Dendritic cell treated with granulocyte-macrophage colony-stimulating factor and Interleukin-4, amounts not matched to agents 40 ng/mL and 50 ng/mL, for 4 days (primary cell): Measurements from ENCODE around the gene CHST11.

Experiments used
- H3K27ac Mint-ChIP-seq: one replicate; pipeline ENCODE4 v1.8.0; 2022; ENCODE audit warnings: mild to moderate bottlenecking, mixed read lengths
- H3K27me3 Mint-ChIP-seq: one replicate; pipeline ENCODE4 v1.8.0; 2022; ENCODE audit warnings: mild to moderate bottlenecking, mixed read lengths
- H3K36me3 Mint-ChIP-seq: one replicate; pipeline ENCODE4 v1.8.0; 2022; ENCODE audit warnings: low read depth, mixed read lengths
- H3K4me1 Mint-ChIP-seq: one replicate; pipeline ENCODE4 v1.8.0; 2022; ENCODE audit warnings: low read depth, mixed read lengths
- H3K4me3 Mint-ChIP-seq: one replicate; pipeline ENCODE4 v1.8.0; 2022; ENCODE audit warnings: mild to moderate bottlenecking, moderate library complexity, mixed read lengths
- H3K9me3 Mint-ChIP-seq: one replicate; pipeline ENCODE4 v1.8.0; 2022; ENCODE audit warnings: mixed read lengths
- intact Hi-C: fragments of 100-400 bp; cut with micrococcal nuclease; formaldehyde crosslinking; loops from one replicate; pipeline ENCODE4 v1.15.0; 2022

The CHST11 gene

DNA sequence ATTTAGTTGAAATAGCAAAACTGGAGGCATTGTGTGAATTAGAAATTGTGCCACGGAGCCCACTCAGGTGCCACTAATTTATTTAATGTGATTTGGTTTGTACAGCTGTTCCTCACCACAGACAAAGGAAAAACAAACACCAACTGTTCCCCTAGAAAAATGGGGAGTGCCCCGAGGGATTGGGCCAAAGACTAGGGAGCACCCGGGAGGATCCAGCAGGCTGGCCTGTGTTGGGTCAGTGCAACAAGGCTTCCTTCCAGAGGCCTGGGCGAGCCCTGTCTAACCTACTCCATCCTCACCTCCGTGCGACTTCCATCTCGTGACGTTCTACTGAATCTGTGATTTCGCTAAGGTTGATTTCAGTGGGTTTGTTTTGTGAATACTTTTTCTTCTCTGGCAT lies 206.2 kb downstream of the CHST11 start:
- no peaks in the 10 kb centered on the region for H3K9me3 Mint-ChIP-seq
- H3K27me3 Mint-ChIP-seq = no peaks in the 10 kb centered on the region
- intact Hi-C loops = no loop called here
- H3K27ac Mint-ChIP-seq = no peak overlapping the region
- peaks cover 52% of the 10 kb centered on the region for H3K36me3 Mint-ChIP-seq
- H3K4me1 Mint-ChIP-seq = peaks cover 36% of the 10 kb centered on the region
- no peak overlapping the region for H3K4me3 Mint-ChIP-seq

- Mint-ChIP-seq H3K4me1 (peaks cover 48% of the 10 kb centered on the region), H3K9me3 (no peaks in the 10 kb centered on the region), H3K4me3 (no peak overlapping the region), H3K36me3 (peaks cover 38% of the 10 kb centered on the region), H3K27me3 (no peaks in the 10 kb centered on the region), H3K27ac (no peak overlapping the region)
- intact Hi-C loops = no loop called here
Measured at GRCh38 chr12:104664351-104664750, 207.6 kb downstream of the CHST11 start.

- intact Hi-C loops = no loop called here
- H3K9me3 Mint-ChIP-seq = no peaks in the 10 kb centered on the region
- H3K4me1 Mint-ChIP-seq = peaks cover 55% of the 10 kb centered on the region
- H3K4me3 Mint-ChIP-seq = no peak overlapping the region
- H3K36me3 Mint-ChIP-seq = peaks cover 37% of the 10 kb centered on the region
- no peak overlapping the region for H3K27ac Mint-ChIP-seq
- H3K27me3 Mint-ChIP-seq = no peaks in the 10 kb centered on the region
Measured at GRCh38 chr12:104665296-104665695, 208.5 kb downstream of the CHST11 start.

DNA sequence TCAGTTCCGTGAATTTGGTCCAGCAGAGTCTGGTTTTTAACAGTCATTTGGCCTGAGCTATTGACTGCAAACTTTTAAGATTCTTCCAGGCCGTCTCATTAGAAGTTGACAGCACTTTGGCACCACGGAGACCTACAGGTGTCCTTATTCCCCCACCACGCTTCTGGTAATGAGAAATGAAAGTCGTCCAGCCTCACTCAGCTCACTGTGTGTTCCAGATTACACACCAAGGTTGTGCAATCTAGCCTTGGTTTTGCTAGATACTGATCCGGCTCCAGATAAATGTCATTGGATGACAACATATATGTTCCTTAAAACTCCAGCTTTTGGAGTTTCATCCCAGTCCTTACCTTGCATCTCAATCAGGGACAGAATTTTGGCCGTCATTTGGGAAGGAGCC lies 210.4 kb downstream of the CHST11 start:
- no peaks in the 10 kb centered on the region for H3K9me3 Mint-ChIP-seq
- intact Hi-C loops = no loop called here
- H3K4me3 Mint-ChIP-seq = no peak overlapping the region
- no peaks in the 10 kb centered on the region for H3K27me3 Mint-ChIP-seq
- peaks cover 33% of the 10 kb centered on the region for H3K36me3 Mint-ChIP-seq
- H3K4me1 Mint-ChIP-seq = peaks cover 65% of the 10 kb centered on the region
- H3K27ac Mint-ChIP-seq = no peak overlapping the region

DNA sequence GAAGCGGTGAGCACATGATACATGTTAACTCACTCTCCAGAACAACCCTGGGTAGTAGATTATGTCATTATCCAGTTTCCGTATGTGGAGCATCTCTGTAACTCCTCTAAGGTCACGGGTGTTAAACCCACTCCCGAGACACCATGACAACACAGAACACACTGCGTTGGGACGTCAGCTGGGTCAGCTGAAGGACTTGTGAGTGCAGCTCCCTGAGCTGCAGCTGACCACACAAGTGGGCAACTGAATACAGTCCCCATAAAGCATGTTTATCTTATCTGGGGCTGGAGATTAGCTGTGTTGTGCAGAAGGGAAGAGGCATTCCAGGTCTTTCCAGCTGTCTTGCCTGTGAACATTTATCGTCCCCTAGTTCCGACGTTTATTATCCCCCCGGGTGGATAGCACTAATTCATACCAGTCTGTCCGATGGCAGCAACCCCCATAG lies 211.5 kb downstream of the CHST11 start:
- Mint-ChIP-seq H3K27ac (peak overlapping the region; percentile 87), H3K4me1 (peaks cover 76% of the 10 kb centered on the region), H3K36me3 (peaks cover 28% of the 10 kb centered on the region), H3K4me3 (no peak overlapping the region), H3K9me3 (no peaks in the 10 kb centered on the region), H3K27me3 (no peaks in the 10 kb centered on the region)
- intact Hi-C loops = no loop called here

- intact Hi-C loops = no loop called here
- Mint-ChIP-seq H3K9me3 (no peaks in the 10 kb centered on the region), H3K36me3 (peaks cover 21% of the 10 kb centered on the region), H3K4me1 (peaks cover 77% of the 10 kb centered on the region), H3K27ac (peak overlapping the region; percentile 87), H3K4me3 (no peak overlapping the region), H3K27me3 (no peaks in the 10 kb centered on the region)
Measured at GRCh38 chr12:104669089-104669721, 212.5 kb downstream of the CHST11 start.

DNA sequence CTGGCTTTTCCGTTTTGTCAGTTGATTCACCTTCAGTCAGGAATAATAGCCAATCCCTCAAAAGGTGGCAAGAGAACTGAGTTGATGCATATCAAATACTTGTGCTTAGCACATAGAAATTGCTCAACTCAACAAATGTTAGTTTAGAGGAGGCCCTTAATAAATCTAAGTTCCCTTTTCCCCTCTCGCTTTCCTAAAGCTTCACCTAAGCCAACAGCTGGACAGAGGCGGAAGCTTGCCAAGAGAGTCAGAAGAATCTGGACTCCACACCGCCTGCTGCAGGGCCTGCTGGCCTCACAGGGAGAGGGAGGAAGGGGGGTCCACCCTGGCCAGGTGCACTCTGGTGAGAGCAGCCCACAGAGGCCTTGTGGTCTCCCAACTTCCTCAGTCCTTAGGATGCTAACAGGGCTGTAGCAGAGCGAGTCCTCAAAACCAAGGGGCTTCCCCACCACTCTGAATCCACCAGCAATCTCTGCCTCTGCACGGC lies 213.1 kb downstream of the CHST11 start:
- peaks cover 77% of the 10 kb centered on the region for H3K4me1 Mint-ChIP-seq
- no peaks in the 10 kb centered on the region for H3K27me3 Mint-ChIP-seq
- no peaks in the 10 kb centered on the region for H3K9me3 Mint-ChIP-seq
- peaks cover 20% of the 10 kb centered on the region for H3K36me3 Mint-ChIP-seq
- H3K4me3 Mint-ChIP-seq = no peak overlapping the region
- intact Hi-C loops = loop anchor here (2.0 kb wide), 1 partner anchor 27 kb away; no protein-coding TSS in a partner anchor
- H3K27ac Mint-ChIP-seq = peak overlapping the region; percentile 87

GRCh38 chr12:104670439-104671408 lies 214.0 kb downstream of the CHST11 start:
- Mint-ChIP-seq H3K36me3 (peaks cover 14% of the 10 kb centered on the region), H3K4me1 (peaks cover 77% of the 10 kb centered on the region), H3K4me3 (peak overlapping the region; percentile 51), H3K27me3 (no peaks in the 10 kb centered on the region), H3K9me3 (no peaks in the 10 kb centered on the region), H3K27ac (peak overlapping the region; percentile 87)
- intact Hi-C loops = loop anchor here (2.0 kb wide), 1 partner anchor 28 kb away; no protein-coding TSS in a partner anchor

DNA sequence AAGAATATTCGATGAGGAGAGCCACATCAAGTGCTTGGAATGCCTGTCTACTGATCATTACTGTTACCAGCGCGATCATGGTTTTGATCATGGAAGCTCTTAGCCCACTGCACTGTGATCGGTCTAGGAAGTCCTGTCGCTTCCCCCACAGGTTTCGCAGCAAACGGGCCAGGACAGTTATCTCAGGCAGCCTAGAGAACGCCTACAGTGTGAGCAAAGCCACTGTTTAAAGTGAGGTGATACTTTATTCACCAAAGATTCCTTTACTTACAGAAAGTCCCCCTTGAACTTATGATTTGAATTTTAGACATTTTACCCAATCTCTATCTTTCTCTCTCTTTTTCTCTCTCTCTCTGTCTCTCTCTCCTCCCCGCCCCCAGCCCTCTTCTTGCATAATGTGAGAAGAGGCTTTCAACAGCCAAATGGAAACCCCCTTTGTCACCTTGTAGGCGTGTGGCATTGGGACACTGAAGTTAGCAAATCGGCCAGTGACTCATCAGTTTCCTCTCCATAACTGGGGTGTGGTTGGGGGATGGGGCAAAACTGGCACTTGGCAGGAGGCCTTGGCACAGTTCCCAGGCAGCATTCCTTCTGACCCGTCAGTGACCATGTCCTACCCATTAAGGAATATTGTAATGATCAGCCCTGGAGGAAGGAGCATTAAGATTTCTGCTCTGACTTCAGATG lies 214.8 kb downstream of the CHST11 start:
- Mint-ChIP-seq H3K27me3 (no peaks in the 10 kb centered on the region), H3K9me3 (no peaks in the 10 kb centered on the region), H3K4me1 (peaks cover 79% of the 10 kb centered on the region), H3K36me3 (peaks cover 14% of the 10 kb centered on the region), H3K27ac (peak overlapping the region; percentile 87), H3K4me3 (peak overlapping the region; percentile 51)
- intact Hi-C loops = loop anchor here (2.0 kb wide), 1 partner anchor 29 kb away; no protein-coding TSS in a partner anchor

DNA sequence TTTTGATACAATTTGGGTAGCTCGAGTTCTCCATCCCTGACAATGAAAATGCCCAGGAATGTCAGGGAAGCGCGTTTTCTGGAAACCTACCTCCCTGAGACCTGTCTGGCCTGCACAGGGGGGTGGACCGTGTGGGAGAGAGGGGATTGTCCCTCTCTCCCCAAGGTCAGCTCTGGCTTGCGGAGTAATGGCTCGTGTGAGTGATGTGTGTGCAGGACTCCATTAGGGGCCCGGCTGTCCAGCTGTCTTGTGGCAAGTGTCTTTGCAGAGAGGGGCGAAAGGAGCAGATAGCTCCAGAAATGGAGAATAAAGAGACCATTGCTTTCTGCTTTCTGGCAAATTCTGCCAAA lies 215.3 kb downstream of the CHST11 start:
- intact Hi-C loops = no loop called here
- Mint-ChIP-seq H3K27ac (peak overlapping the region; percentile 87), H3K4me3 (no peak overlapping the region), H3K4me1 (peaks cover 79% of the 10 kb centered on the region), H3K36me3 (peaks cover 14% of the 10 kb centered on the region), H3K9me3 (no peaks in the 10 kb centered on the region), H3K27me3 (no peaks in the 10 kb centered on the region)

DNA sequence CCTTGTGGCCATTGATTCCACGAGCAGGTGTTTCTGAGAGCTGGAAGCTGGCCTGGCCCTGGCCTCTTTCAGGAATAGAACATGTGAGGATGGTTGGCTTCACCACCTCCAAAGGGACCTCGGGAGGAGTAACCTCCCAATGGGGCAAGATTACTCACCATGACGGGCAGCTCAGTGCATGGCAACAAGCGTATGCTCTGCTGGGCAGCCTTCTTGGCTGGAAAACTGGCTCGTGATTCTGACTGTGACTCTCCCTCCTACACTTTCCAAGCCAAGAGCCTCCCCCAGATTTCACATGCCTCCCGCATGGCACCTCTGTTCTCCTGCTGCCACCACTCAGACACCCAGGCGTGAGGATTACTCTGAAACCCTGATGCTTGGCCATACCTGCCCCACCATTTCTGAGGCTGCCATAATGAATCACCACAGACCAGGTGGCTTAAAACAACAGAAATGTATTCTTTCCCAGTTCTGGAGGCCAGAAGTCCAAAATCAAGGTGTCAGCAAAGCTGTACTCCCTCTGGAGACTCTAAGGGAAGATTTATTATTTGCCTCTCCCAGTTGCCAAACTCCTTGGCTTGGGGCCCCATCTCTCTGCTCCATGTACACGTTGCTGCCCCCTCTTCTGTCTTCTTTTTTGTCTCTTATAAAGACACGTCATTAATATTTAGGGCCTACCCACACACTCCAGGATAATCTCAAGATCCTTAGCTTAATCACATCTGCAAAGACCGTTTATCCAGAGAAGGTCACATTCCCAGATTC lies 215.9 kb downstream of the CHST11 start:
- intact Hi-C loops = no loop called here
- Mint-ChIP-seq H3K4me1 (peaks cover 79% of the 10 kb centered on the region), H3K27ac (peak overlapping the region; percentile 87), H3K9me3 (no peaks in the 10 kb centered on the region), H3K36me3 (peaks cover 14% of the 10 kb centered on the region), H3K27me3 (no peaks in the 10 kb centered on the region), H3K4me3 (no peak overlapping the region)

DNA sequence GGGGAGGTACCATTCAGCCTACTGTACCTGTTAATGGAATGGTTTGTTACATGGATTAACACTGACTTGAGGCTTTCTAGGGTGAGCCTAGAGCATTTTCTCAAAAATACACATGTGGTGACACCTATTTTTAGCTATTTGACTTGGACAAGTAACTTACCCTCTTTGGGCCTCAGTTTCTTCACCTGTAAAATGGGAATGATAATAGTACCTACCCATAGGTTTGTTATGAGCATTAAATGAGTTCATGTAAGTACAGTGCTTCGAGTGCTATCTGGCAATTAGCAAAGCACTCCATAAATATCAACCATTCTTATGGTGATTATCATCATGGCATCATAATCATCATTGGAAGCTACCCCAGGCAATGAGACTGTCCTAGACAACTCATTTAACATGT lies 216.5 kb downstream of the CHST11 start:
- Mint-ChIP-seq H3K4me3 (no peak overlapping the region), H3K36me3 (peaks cover 14% of the 10 kb centered on the region), H3K9me3 (no peaks in the 10 kb centered on the region), H3K4me1 (peaks cover 76% of the 10 kb centered on the region), H3K27me3 (no peaks in the 10 kb centered on the region), H3K27ac (peak overlapping the region; percentile 87)
- intact Hi-C loops = no loop called here
